Endometrial microvascular endothelial cells (primary cell): ENCODE data around the gene MSRB3. TPM values are rescaled to one million over a fixed set of nuclear protein-coding genes. Genes with fewer than 3 reads are reported as not detected.
"Not testable (repeated sequence)": the region's sequence is repeated elsewhere in the genome, so short reads cannot be mapped to it uniquely, and the experiment has no call there.

ENCODE experiments used
- in situ Hi-C: cut with HindIII; loops from 2 replicates; pipeline ENCODE4 v1.10.0; 2017; ENCODE audit warnings: low sequenced_read_pairs, low pct_unique_long_range_greater_than_20kb; ENCODE audit errors: inconsistent ontology term
- total RNA-seq: library from RNA; depleted of rRNA; stranded (reverse); fragments of >200 nt; gene quantifications from one replicate; pipeline ENCODE4 v1.2.3, GENCODE V29; 2015; ENCODE audit errors: inconsistent ontology term

Gene MSRB3
- total RNA-seq, 1 donor from 2014 or later = 47.6 TPM

DNA sequence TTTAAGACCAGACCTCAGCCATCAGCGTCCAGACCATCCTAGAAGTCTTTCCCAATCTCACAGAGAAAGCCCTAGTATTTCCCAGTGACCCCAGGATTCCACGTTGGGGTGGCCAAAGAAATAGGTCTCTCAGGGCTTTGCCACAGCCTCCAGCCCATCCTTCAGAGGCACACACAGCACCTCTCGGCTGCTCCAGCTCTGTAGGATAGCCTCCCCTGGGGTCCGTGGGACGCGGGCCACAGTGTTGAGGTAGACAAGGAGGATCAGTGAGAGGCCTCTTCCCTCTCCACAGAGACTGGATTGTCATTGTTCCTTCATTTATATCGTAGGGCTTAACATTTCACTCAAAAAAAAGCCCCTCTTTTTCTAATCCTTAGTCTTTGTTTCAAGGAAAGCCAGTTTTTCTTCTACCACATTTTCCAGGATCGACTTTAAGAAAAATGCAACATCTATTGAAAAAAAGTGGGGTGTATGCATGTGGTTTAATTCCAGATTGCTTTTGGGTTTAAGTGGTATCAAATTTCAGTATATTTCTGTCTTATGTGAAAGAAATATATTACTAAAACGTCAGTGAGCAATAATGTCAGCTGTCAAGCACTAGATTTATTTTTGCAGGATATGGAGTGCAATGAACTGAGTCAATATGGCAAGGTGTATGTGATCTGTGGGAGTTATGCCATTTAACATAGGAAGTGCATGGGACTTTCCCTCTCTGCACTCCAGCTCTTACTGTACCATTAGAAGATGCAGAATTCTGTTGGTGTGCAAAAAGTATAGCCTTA lies 187.5 kb downstream of the MSRB3 start:
- in situ Hi-C loops = no loop called here

DNA sequence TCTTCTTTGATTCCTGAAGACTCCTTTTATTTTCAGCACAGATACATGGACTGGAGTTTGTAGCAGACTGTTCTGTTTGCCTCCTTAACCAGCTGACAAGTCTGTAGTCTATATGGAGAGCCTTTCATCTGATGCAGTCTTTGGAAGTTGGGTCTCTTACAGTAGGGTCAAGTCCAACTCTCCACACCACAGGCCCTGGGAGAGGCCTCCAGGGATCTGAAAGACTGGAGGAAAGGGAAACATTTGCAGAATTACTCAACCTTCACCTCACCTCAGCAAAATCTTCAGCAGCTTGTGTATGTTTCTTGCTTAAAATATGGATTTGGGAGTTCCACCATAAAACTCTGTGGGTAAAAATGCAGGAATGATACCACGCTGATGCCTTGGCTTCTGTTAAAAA lies 188.4 kb downstream of the MSRB3 start:
- in situ Hi-C loops = no loop called here

DNA sequence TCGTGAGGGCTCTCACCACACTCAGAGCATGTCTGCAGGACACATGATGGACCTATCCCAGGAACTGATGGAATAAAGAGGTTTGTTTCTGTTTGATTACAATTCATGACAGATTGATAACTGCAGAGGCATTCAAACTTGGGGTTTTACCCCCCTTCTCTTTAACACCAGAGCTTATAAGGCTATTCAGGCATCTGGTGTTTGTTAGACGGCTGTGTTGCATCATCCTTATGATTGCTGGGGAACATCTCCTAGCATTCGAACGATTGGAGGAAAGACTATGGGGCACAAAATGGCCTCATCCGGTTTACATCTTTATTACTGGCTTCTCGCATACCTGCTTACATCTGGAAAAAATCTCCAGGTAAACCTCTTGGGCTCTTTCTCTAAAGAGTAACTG lies 191.8 kb downstream of the MSRB3 start:
- in situ Hi-C loops = no loop called here

DNA sequence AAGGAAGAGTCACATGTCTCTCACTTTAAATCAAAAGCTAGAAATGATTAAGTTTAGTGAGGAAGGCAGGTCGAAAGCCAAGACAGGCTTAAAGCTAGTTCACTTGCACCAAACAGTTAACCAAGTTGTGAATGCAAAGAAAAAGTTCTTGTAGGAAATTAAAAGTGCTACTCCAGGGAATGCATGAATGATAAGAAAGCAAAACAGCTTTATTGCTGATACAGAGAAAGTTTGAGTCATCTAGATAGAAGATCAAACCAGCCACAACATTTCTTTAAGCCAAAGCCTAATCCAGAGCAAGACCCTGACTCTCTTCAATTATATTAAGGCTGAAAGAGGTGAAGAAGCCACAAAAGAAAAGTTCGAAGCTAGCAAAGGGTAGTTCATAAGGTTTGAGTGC lies 193.6 kb downstream of the MSRB3 start:
- in situ Hi-C loops = no loop called here

DNA sequence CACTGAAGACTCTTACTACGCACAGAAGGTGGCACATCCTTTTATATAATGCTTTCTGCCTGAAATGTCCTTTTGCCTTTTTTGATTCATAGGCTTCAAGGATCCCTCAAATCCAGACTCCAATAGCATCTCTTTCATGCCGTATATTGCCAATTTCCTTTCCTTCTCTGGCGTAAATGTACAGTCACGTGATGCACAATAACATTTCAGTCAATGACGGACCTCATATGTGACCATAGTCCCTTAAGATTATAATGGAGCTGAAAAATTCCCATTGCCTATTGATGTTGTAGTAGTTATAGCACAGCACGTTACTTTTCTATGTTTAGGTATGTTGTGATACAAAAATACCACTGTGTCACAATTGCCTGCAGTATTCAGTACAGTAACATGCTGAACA lies 196.3 kb downstream of the MSRB3 start:
- in situ Hi-C loops = no loop called here

DNA sequence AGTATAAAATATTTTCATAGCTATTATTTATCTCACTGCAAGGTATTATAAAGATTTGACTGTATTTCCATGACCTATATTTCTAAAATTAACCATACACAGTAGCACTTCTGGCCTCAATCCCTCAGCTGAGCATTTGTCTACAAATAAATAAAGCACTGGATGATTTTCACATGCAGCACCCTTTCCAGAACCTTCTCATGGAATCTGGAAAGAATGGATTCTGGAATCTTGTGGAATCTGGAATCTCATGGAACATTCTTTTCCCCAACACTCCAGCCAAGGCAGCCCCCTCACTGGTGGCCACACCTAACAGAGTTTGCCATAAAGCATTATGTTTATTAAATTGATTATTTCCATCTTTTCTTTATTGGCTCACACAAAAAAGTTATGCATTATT lies 199.2 kb downstream of the MSRB3 start:
- in situ Hi-C loops = no loop called here

DNA sequence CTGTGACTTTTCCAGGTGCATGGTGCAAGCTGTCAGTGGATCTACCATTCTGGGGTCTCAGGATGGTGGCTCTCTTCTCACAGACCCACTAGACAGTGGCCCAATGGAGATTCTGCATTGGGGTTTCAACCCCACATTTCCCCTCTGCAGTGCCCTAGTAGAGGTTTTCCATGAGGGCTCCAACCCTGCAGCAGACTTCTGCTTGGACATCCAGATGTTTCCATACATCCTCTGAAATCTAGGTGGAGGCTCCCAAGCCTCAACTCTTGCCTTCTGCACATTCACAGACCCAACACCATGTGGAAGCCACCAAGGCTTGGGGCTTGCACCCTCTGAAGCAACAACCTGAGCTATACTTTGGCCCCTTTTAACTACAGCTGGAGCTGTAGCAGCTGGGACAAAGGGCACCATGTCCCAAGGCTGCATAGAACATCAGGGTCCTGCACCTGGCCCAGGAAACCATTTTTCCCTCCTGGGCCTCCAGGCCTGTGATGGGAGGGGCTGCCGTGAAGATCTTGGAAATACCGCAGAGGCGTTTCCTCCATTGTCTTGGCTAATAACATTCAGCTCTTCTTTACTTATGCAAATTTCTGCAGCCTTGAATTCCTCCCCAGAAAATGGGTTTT lies 205.5 kb downstream of the MSRB3 start:
- in situ Hi-C loops = not testable (repeated sequence)

DNA sequence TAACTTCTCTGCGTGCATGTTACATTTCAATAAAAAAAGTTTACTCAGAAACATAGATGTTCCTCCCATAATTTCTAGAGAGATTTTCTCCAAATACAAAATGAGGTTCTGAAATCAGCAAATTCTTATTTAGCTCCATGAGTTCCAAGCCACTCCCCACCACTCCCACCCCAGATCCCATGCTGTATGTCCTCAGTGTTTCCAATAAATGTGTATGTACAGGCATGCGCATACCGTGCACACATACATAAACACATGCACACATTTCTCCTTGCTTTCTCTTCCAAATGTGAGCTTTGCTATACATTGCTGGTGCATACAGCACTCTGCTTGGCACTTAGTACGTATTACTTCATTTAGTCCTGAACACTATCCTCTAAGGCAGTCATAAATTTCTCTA lies 209.7 kb downstream of the MSRB3 start:
- in situ Hi-C loops = no loop called here

DNA sequence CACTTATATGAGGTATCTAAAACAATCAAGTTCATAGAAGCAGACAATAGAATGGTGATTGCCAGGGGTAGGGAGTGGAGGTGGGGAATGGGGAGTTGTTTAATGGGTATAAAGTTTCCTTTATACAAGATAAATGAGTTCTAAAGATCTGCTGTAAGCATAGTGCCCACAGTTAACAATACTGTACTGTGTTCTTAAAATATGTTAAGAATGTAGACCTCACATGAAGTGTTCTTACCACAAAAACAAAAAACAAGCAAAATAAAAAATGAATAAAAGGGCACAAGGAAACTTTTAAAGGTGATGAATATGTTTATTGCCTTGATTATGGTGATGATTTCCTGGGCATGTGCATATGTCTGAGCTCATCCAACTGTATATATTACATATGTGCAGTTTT lies 211.8 kb downstream of the MSRB3 start:
- in situ Hi-C loops = no loop called here

DNA sequence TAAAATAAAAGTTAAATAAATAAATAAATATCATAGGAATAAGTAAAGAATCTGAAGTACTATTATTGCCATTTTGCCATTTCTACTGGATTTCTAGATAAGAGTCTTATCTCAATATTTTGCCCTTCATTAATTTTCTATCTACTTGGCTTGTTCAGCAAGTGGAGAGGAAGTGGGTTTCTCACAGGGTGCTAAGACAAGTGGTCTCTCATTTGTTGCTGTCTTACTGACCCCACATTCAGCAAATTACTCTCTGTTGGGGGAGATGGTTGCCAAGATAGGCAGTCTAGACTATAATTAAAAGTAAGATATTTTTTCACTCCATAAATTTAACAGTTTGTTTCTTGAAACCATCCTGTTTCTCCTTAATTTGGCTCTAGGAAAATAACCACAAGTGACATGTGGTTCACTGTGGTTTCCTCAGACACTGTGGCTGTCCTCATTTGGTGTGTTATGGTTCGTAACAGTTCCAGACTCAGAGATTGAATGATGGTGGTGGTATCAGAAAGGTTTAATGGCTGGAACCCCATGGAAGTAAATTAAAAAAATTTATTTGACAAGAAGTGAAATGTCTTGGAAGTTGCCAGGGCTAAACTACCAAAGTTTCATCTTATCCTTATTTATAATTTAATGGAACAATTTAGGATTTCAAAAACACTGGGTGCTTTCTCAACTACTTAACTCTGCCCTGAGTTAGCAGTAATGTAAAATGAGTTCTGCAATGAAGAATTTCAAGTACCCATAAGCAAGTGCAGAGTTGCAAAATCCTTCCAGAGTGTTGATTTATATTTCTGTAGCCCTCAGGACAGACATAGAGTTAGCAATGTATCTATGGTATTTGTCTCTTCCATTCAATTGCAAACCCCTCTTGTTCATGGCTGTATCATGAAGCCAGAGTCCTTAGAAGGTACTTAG lies 214.8 kb downstream of the MSRB3 start:
- in situ Hi-C loops = no loop called here

DNA sequence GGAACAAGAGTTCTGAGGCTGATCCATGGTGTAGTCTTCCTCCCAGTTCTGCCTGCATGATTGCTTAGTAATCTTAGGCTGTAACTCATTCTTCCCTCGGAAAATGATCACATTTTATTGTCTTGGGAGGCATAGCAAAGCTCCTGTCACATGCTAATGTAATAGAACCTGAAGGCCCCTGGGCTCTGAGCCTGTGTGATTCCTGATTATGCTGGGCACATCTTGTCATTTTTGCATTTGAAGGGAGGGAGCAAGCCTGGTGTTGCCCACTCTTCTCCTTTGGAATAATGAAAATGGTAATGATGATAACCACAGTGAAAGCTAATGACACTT lies 215.4 kb downstream of the MSRB3 start:
- in situ Hi-C loops = no loop called here

DNA sequence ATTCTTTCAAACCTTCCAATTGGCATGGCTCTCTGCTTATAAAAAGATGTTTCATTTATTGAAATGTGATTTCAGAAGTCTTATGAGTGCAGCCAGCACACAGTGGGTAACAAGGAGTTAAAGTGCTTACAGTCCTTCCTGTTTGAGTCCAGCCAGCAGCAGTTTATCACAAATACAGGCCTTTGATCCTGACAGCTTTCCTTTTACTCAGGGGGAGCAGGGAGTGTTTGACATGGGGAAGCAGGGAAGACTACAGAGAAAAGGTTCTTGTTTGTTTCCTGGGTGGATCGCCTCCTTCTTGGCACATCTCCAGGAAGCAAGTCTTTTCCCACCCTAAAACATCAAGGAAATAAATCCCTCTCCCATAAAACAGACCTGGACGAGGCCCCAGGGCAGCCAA lies 216.1 kb downstream of the MSRB3 start:
- in situ Hi-C loops = no loop called here

DNA sequence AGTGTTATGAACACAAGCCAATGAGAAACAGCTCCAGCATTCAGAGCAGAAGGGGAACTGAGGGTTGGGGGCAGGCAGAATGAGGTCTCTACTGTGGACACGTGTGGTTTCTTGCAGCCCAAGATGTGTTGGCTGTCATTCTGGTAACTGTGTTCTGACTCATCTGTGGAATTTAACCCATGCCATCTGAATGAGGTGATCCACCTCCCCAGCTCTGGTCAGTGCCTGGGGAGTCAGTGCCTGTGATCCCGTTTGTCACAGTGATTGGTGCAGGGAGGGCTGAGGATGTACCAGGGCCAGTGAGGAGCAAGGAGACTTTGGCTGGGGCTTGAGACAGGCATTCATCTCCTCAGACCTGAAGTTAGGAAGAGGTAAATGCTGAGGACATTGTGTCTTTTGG lies 216.8 kb downstream of the MSRB3 start:
- in situ Hi-C loops = no loop called here

DNA sequence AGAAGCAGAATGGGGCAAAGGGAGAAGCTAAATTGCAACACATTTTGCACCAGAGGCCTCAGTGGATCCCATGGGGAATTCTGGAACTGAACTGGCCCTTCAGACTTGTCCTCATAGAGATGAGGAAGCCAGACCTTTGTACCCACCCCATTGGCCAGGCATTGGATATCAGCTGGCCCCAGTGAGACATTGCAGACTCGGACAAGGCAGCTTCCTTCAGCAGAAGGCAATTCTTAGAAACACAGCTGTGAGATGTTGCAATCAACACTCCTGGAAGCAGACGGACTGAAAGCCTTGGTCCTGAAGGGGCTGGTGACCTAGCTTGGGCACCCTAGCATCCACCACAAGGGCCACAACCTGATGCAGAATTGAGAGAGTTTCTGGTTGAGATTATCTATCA lies 218.1 kb downstream of the MSRB3 start:
- in situ Hi-C loops = no loop called here

DNA sequence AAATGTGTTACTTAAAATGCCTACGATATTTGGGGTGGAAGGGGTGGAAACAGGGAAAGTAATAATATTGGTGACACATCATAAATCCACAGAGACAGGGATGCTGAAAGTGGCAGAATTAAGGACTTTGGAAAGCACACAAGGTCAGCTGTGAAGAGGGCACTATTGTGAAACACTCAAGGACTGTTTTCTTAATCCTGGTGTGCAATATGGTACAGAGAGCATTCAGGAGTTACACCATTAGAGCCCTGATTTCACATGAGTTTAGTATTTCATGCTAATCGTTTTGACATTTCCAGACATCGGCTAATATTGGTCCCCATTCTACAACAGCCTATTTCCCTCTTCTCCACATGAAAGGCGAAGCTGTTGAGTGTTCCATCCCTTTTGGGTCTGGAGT lies 219.2 kb downstream of the MSRB3 start:
- in situ Hi-C loops = no loop called here

DNA sequence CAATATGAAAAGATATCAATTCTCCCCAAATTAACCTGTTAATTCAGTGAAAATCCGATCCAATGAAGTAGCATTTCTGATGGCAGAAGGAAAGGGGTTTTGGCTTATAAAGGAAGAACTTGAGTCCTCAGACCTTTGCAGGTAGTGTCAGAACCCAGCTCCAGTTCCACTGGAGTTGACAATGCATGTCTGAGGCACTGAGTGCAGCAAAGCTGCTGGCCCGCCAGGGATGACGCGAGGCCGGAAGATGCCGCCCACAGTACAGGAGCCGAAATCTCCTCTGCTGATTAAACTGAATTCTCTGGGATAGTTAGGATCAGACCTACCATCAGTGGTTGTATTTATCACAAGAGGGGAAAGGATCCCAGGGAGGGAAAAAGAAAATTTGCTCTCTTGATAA lies 220.7 kb downstream of the MSRB3 start:
- in situ Hi-C loops = no loop called here

DNA sequence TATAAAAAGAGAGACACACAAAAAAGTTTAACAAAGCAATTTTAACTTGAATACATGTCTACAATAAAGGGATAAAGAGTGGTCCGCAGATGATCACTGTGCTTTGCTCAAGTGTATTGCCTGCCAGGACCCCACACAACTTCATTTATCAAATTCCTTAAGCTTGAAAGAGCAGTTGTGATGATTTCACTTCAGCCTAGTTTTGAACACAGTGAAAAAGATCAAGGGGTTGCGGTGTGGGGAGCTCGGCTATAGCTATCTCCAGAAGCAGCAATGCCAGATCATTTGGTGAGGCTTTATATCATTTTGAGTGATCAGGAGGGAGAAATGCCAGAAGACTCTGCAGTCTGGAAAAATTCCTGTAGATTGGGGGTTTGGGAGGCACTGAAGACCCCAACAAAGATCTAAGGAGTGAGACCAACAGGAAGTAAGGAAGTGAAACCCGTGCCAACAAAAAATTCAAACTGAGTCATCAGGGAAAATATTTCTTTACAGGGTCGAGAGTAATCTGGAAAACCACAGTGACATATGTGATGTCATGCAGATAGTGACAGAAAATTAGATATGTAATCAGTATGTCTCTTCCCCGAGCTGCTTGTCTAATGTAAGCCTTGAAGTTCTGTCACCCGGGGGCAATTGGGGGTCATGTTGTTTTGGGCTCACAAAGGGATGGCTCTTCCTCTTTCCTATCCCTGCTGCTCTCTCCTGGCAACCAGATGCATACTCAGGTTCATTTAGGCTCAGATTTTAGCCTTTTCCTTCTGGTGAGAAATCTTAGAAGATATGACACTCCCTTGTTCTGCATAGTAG lies 221.8 kb downstream of the MSRB3 start:
- in situ Hi-C loops = no loop called here

DNA sequence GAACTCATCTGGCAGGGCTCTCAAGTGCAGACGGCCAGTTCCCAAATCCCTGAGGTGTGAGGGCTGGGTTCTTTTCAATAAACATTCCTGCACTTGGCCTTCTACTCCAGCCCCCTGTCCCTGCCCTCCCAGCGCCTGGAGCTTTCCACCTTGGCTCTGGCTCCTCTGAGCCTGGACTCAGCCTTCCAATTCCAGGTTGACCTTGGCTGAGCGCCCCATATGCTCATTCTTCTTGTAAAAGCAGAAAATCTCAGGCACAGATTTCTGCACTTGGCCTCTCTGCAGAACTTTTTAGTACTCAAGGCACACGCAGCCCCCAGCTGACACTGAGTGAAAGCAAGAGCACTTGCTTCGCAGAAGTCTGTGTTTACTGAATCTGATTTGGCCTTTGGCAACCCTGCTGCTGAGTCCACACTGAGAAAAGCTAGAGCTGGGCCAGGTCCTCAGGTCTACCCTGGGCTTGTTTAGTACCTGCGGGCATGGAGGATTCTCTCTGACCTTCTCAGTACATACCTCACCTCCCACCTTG lies 222.7 kb downstream of the MSRB3 start:
- in situ Hi-C loops = no loop called here

DNA sequence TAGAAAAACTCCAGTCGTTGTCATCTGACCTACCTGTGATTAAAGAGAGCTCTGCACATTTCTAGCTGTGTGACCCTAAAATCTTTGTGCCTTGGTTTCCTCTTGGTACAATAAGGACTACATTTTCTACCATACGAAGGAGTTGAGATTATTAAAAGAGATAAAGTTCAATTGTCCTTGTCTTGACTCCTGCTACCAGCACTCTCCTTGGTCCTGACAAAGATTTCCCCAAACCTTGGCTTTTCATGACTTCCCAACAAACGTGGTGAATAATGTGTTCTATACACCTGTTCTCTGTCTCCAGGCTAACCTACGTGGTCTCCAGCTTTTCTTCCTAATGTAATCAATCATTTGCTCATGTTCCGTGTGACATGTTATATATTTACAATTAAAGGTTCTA lies 223.5 kb downstream of the MSRB3 start:
- in situ Hi-C loops = no loop called here
